Cardiac fibroblast (primary cell): ENCODE data around the gene ANXA2.

Experiments used
- DNase-seq, 2 donors: peaks; one replicate each; pipeline versions ENCODE4 v3.0.0 to v3.0.0-alpha.2; 2010; ENCODE audit warnings: low read depth in 2 of 2
- H3K4me3 ChIP-seq, 2 donors: replicated peaks in 1 of 2; 1 replicate in 1 of 2; 2 replicates in 1 of 2; pipeline ENCODE4 v1.5.1; 2011; ENCODE audit warnings: low read depth in 2 of 2, low read length in 2 of 2, mild to moderate bottlenecking in 2 of 2, moderate library complexity in 1 of 2
- CTCF ChIP-seq: IDR thresholded peaks from one replicate; pipeline ENCODE4 v1.5.1; 2011; ENCODE audit warnings: low read depth, mild to moderate bottlenecking, low read length, inconsistent platforms

Gene ANXA2

DNA sequence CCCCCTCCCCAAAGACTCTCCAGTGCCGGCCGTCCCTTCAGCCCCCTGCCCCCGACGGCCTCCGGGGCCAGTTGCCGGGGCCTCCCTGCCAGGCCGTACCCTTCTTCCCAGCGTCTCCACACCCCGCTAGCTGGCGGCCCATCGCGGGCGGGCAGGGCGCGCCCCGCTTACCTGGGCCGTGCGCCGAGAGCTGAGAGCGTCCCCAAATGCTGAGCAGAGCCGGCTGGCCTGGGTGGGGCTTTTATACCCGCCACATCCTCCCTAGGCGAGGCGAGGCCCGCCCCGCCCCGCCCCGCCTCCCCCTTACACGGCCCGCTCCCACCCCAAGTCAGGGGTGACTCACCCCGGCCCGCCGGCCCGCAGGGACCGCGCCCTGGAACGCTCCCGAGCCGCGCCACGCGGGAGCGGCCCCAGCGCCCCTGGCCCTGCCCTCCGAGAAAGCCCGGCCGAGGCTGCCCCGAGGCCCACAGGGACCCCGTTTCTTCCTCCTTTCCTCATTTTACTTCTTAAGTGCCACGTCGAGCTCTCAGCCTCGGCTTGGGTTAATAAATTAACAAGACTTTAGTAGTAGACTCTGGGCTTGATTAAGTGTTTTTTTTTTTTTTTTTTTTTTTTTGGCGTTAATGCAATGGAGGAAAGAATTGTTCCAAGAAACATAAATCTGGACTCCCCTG lies at the start of gene ANXA2:
Gene ANXA2, minus strand, starts transcription at position 215 of the 674 bp plus-strand sequence. CDS start 11,911 bp downstream, outside the sequence.
- TF ChIP-seq CTCF, result no peak
- DNase-seq, result peak; percentile 92 to 94
- peak within 1 kb of the TSS; percentile 83 to 99 for H3K4me3 ChIP-seq

GRCh38 chr15:60444289-60444912 lies 46.6 kb upstream of the ANXA2 start:
- peak; percentile 61 to 63 for DNase-seq
- no peak overlapping the region for H3K4me3 ChIP-seq
- TF ChIP-seq CTCF, result peak; percentile 62

DNA sequence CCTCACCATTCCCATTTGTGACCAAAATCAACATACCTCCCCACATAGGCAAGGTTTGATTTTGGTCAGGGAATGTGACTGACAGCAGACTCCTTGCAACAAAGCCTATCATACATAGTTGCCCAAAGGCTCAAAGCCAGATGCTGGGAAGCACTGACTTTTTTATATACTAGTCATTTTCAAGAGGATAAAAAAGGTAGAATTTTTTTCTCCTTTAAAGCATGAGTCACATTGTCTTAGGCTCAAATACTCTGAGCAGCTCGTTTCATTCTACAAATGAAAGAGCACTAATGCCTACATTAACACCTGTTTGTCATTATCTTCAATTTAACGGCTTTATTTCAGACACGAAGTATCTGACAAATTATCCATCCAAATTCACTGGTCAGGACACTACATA lies 45.0 kb upstream of the ANXA2 start:
- peak in 1 of 2 donors; percentile 45 for DNase-seq
- TF ChIP-seq CTCF, result no peak
- no peak overlapping the region for H3K4me3 ChIP-seq

- TF ChIP-seq CTCF, result no peak
These were observed 44.4 kb upstream of the ANXA2 start for GRCh38 chr15:60442031-60442650.

DNA sequence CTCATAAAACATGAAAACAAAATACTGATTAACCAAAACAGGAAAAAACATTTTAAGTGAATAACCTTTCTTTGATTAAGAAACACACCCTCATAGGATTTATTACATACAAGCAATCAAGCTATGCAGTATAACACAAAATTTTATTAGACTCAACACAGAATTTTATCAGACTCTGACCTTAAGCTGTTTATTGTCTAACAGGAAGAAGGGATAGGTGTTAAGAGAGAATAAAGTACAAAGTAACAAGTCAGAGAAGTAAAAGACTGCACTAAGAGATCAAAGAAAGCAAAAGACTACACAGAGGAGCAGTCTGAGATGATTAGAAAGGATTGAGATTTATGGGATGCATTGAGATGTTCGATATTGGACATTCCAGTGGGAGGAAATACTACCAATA lies 43.5 kb upstream of the ANXA2 start:
- no peak overlapping the region for H3K4me3 ChIP-seq
- DNase-seq, result no peak
- TF ChIP-seq CTCF, result no peak

More at GRCh38 chr15:60442031-60442650, 44.4 kb upstream of the ANXA2 start:
- no peak for DNase-seq
- H3K4me3 ChIP-seq, result no peak overlapping the region

DNA sequence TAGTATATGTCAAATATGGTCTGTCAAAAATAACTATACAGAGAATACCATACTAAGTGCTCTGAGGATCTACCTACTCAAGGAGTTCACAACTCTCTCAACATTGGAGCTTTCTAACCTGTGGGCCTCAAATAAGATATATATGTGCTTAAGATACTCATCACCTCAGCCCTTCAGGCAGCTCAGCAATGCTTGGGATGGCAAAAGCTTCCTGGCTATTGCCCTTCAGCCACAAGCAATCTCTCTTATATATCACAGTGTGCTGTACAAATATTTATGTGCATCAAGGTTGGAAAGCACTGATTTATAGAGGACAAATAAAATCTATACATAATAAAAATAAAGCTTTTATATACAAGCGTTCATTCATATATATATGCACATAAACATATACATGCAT lies 40.9 kb upstream of the ANXA2 start:
- no peak for DNase-seq
- TF ChIP-seq CTCF, result no peak
- H3K4me3 ChIP-seq, result no peak overlapping the region
